ENCODE results near the gene PADI4.

DNA sequence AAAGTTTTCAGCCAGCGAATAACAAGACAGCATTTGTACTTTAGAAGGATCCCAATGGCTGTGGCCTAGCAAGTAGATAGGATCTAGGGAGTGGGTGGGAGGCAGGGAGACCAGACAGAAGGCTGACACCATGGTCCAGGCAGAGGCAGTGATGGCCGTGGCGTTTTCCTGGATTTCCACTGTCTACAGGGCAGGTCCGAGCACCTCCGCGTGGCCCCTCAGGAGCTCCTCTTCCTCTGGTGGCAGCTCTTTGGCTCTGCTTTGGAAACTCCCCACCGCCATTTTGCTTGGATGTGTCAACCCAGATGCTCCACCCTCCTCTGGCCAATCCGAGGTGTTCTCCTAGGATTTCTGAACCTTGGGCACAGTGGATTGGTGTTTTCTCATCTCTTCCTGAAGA is 25.1 kb downstream of the PADI4 start:
- TF ChIP-seq POLR2A (IDR thresholded peaks at IDR 0.05; ENCODE audit: low read depth, low read length) (no peak), TAF1 (IDR thresholded peaks at IDR 0.05; ENCODE audit: borderline replicate concordance, low read depth, low read length) (no peak)
